ENCODE results near the gene AUH. TPM values are rescaled to one million over a fixed set of nuclear protein-coding genes. Genes with fewer than 3 reads are reported as not detected.
"Not testable (repeated sequence)": the region's sequence is repeated elsewhere in the genome, so short reads cannot be mapped to it uniquely, and the experiment has no call there.

The AUH gene
- total and polyA plus RNA-seq, 7 donors = 9.9 to 20.6 (median 14.1) TPM

DNA sequence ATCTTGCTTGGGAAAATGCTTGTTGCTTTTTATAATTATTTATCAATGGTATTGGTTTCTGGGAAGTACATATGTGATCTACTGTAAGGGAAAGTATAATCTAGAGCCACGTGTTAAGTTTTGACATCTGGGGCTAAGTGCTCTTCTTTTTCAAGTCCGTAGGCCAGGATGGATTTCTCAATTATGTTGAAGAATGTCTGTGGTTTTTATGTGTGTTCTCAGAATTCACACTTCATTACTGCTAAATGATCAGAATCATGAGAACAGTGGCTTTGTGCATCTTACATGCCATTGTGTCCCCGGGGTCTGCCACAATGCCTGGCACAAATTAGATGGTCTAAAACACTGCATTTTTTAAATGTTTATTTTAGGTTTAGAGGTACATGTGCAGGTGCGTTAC lies 14.5 kb upstream of the AUH start:
- Histone ChIP-seq H3K4me1 (no peaks in the 10 kb centered on the region), H3K36me3 (ENCODE audit: insufficient read depth in 1 of 2, low read depth in 1 of 2) (no peaks in the 10 kb centered on the region), H3K4me3 (no peak overlapping the region), H3K27ac (no peak overlapping the region), H3K9me3 (no peaks in the 10 kb centered on the region), H3K27me3 (ENCODE audit: insufficient read depth in 3 of 3, low read length in 2 of 3) (no peaks in the 10 kb centered on the region)
- DNase-seq (no peak), ATAC-seq (no peak)
- TF ChIP-seq, protein P1, sequence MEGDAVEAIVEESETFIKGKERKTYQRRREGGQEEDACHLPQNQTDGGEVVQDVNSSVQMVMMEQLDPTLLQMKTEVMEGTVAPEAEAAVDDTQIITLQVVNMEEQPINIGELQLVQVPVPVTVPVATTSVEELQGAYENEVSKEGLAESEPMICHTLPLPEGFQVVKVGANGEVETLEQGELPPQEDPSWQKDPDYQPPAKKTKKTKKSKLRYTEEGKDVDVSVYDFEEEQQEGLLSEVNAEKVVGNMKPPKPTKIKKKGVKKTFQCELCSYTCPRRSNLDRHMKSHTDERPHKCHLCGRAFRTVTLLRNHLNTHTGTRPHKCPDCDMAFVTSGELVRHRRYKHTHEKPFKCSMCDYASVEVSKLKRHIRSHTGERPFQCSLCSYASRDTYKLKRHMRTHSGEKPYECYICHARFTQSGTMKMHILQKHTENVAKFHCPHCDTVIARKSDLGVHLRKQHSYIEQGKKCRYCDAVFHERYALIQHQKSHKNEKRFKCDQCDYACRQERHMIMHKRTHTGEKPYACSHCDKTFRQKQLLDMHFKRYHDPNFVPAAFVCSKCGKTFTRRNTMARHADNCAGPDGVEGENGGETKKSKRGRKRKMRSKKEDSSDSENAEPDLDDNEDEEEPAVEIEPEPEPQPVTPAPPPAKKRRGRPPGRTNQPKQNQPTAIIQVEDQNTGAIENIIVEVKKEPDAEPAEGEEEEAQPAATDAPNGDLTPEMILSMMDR (IDR thresholded peaks at IDR 0.05) = no peak
- WGBS, 3 donors = 68 to 77% (median 70%) methylated on average over 4 of the region's 4 CpGs
- intact Hi-C loops (cut with DNase I) = no loop called here

DNA sequence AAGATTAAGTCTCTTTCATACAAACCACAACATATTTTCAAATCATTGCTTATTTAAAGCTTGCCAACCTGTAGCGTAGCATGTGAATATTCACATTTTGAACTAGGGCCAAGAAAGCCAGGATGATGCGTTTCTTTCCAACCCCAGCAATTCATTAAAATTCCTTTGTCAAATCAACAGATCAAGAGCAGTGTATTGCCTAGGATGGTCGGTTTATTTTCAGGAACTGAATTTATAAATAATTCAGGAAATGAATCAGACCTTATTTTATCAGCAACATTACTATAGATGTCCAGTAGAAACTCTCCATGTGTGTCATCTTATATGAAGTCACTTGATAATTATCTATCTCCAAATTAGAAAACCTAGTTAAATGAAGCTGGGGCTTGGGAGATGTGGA lies 13.2 kb upstream of the AUH start:
- no peaks in the 10 kb centered on the region for H3K36me3 ChIP-seq (ENCODE audit: insufficient read depth in 1 of 2, low read depth in 1 of 2)
- H3K27ac ChIP-seq = no peak overlapping the region
- ATAC-seq = no peak
- no peak overlapping the region for H3K4me3 ChIP-seq
- H3K9me3 ChIP-seq = no peaks in the 10 kb centered on the region
- WGBS, 3 donors = 30 to 38% (median 35%) methylated on average over 3 of the region's 3 CpGs
- no peak for DNase-seq
- TF ChIP-seq, protein P1 (IDR thresholded peaks at IDR 0.05) = no peak
- H3K4me1 ChIP-seq = no peaks in the 10 kb centered on the region
- H3K27me3 ChIP-seq (ENCODE audit: insufficient read depth in 3 of 3, low read length in 2 of 3) = no peaks in the 10 kb centered on the region
- intact Hi-C loops (cut with DNase I) = no loop called here

DNA sequence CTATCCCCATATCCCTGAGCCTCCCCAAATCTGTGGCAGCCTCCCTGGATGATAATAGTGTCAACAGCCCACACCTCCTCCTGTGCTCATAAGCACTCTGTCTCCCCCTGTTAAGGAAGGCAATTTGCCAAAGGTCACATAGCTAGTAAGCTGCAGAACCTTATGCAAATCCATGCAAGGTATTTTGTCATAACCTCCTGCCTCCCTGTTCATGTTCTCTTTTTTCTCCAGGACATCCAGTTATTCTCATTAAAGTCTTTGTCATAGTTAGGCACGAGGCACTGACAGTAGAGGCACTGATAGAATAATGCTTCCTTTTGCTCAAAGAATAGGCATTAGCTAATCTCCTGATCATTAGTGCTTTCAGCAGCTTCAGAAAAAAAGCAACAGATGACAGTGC lies 10.2 kb upstream of the AUH start:
- Histone ChIP-seq H3K4me1 (no peaks in the 10 kb centered on the region), H3K27me3 (ENCODE audit: insufficient read depth in 3 of 3, low read length in 2 of 3) (no peaks in the 10 kb centered on the region), H3K36me3 (ENCODE audit: insufficient read depth in 1 of 2, low read depth in 1 of 2) (no peaks in the 10 kb centered on the region), H3K27ac (no peak overlapping the region), H3K9me3 (no peaks in the 10 kb centered on the region), H3K4me3 (no peak overlapping the region)
- DNase-seq (no peak), ATAC-seq (no peak)
- intact Hi-C loops (cut with DNase I) = no loop called here
- WGBS, 3 donors = 60 to 68% (median 62%) methylated on average over 1 of the region's 1 CpG
- TF ChIP-seq, protein P1 (IDR thresholded peaks at IDR 0.05) = no peak

DNA sequence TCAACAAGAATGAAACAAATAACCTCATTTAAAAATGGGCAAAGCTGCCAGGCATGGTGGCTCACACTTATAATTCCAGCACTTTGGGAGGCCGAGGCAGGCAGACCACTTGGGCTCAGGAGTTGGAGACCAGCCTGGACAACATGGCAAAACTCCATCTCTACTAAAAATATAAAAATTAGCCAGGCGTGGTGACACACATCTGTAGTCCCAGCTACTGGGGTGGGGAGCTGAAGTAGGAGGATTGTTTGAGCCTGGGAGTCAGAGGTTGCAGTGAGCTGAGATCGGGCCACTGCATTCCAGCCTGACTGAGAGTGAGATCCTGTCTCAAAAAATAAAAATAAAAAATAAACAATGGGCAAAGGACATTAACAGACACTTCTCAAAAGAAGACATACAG lies 8.3 kb upstream of the AUH start:
- 64 to 82% (median 67%) methylated on average over 3 of the region's 3 CpGs for WGBS, 3 donors
- intact Hi-C loops (cut with DNase I); H3K27ac ChIP-seq; ATAC-seq; H3K36me3 ChIP-seq (ENCODE audit: insufficient read depth in 1 of 2, low read depth in 1 of 2); H3K9me3 ChIP-seq; DNase-seq; H3K4me1 ChIP-seq; H3K4me3 ChIP-seq; H3K27me3 ChIP-seq (ENCODE audit: insufficient read depth in 3 of 3, low read length in 2 of 3): not testable (repeated sequence)

DNA sequence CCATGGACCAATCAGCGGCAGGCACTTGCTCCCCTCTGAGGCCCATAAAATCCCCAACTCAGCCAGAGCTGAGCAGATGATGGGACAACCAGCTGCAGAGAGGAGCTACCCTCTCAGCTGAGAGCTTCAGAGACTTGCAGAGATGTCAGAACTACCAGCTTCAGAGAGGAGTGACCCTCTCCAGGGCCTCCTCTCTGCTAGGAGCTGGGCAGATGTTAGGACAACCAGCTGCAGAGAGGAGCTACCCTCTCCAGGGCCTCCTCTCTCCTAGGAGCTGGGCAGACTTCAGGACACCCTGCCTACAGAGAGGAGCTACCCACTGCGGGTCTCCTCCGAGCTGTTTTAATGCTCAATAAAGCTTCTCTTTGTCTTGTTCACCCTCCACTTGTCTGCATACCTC lies 3.0 kb upstream of the AUH start:
- H3K27me3 ChIP-seq (ENCODE audit: insufficient read depth in 3 of 3, low read length in 2 of 3) = no peaks in the 10 kb centered on the region
- H3K36me3 ChIP-seq (ENCODE audit: insufficient read depth in 1 of 2, low read depth in 1 of 2) = peaks cover 0 to 1% of the 10 kb centered on the region in 2 donors
- TF ChIP-seq, protein P1 (IDR thresholded peaks at IDR 0.05) = no peak
- no peaks in the 10 kb centered on the region for H3K9me3 ChIP-seq
- no peak for DNase-seq
- no peak overlapping the region for H3K27ac ChIP-seq
- peaks cover 17% of the 10 kb centered on the region for H3K4me1 ChIP-seq
- whole genome bisulfite sequencing, 3 donors = 72 to 98% (median 94%) methylated on average over 3 of the region's 3 CpGs
- no peak overlapping the region for H3K4me3 ChIP-seq
- ATAC-seq = no peak
- intact Hi-C loops (cut with DNase I) = loop anchor here (5.0 to 10.0 kb wide), 3 partner anchors 58 to 270 kb away; partner anchors contain the start of gene NFIL3 (in 2 of the 2)

Data from psoas muscle (tissue), 8 donors.